Keratinocyte (primary cell): Measurements from ENCODE around the gene VSIG4.

Source experiments
- CTCF ChIP-seq, 3 experiments: IDR thresholded peaks in 1 of 3; conservative IDR thresholded peaks in 1 of 3; optimal IDR thresholded peaks in 1 of 3; 2 replicates in 2 of 3; 3 replicates in 1 of 3; pipeline versions ENCODE3 to v1.5.1; 2011; ENCODE audit warnings: low read length in 3 of 3, mild to moderate bottlenecking in 3 of 3, moderate library complexity in 2 of 3, control low read depth in 1 of 3, inconsistent platforms in 1 of 3; ENCODE audit not compliant: insufficient read depth in 2 of 3; ENCODE audit errors: extremely low read depth in 1 of 3
- EZH2 ChIP-seq: IDR thresholded peaks from one replicate; pipeline ENCODE4 v1.6.1; 2012; ENCODE audit warnings: inconsistent platforms, mild to moderate bottlenecking, low read length, moderate library complexity

- TF ChIP-seq EZH2 (no peak), CTCF (optimal IDR thresholded peaks at IDR 0.05 in 1 of 3, IDR thresholded peaks at IDR 0.05 in 1 of 3, conservative IDR thresholded peaks at IDR 0.05 in 1 of 3; ENCODE audit: extremely low read depth in 1 of 3, insufficient read depth in 2 of 3, low read length in 3 of 3) (no peak)
These were observed 33.9 kb downstream of the VSIG4 start for GRCh38 chrX:66005830-66006449.
